AML-193 (cell line): Measurements from ENCODE around the gene SLC10A1.
"Not testable (repeated sequence)": the region's sequence is repeated elsewhere in the genome, so short reads cannot be mapped to it uniquely, and the experiment has no call there.

Experiments used
- DNase-seq, 2 experiments: peaks; one replicate each; lab custom pipeline; 2025; lab: John Stamatoyannopoulos, UW

SLC10A1 gene

GRCh38 chr14:69769623-69770022 lies 27.4 kb downstream of the SLC10A1 start:
- no peak for DNase-seq

DNA sequence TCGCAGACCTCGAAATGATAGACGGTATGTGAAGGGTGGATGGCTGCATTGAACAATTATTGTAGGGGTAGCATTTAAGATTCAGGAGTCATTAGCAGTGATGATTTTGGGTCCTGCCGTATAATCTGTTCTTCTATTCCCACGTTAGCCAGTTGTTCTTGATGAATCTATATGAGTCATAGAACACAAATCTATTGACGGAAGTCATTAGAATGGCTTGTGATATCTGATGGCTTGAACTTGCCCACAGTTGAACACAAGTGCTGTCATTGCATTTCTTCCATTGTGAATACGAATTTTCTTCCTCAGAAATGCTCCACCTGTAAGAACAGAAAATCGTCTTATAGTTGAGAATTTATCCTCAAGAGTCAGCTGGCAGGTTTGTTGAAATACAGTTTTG lies 28.2 kb downstream of the SLC10A1 start:
- no peak for DNase-seq

DNA sequence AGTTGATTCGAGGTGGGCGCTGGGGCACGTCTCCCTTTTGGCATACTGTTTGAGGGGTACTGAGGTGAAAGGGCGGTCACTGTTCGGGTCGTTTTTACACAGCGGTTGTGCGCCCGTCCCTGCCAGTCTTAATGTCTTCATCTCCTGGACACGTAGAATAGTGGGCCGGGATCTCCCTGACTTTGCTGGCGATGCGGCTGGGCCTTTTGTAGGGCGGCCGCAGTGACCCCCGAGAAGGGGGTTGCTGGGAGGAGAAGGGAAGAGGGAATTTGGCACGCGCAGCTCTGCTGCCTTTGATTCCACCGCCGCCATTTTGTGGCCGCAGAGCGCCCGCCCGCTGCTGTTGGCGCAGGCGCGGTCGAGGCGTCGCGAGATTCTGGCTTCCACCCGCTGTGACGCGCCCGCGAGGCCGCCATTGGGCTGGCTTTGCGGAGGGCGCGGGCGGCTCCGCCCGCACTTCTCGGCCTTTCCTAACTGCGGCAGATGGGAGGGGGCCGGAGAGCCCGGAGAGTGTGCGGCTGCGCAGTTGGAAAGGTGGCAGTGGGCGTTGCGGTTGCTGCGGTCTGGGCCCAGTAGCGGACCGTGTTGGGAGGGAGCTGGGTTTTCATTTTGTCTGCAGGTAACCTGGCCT lies 29.6 kb downstream of the SLC10A1 start:
- DNase-seq = peak; percentile 79

- peak; percentile 85 to 90 for DNase-seq
Observed at GRCh38 chr14:69766984-69767368, 30.1 kb downstream of the SLC10A1 start, which contains the start of gene SRSF5. Gene SRSF5, plus strand, starts transcription at chr14:69767142. Its CDS starts 1,015 bp downstream, at chr14:69768157.

DNA sequence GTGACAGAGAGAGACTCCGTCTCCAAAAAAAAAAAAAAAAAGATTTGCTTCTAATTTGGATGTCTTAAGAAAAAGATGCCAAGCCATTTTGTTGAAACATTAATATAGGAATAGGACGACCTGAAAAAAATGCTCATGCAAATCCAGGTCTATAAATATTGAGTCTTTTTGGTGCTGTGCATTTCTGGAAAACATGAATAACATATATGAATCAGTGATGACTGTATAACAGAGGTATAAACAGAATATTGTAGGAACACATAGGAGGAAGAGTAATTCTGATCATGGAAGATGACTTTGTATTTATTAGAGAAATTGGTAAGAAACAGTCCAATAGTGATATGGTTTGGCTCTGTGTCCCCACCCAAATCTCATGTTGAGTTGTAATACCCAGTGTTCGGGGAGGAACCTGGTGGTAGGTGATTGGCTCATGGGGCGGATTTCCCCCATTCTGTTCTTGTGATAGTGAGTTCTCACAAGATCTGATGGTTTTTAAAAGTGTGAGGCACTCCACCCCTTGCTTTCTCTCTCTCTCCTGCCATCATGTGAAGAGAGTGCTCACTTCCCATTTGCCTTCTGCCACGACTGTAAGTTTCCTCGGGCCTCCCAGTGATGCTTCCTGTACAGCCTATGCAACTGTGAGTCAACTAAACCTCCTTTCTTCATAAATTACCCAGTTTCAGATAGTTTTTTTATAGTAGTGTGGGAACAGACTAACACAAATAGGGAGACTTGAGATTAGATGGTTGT lies 33.1 kb downstream of the SLC10A1 start:
- DNase-seq = no peak

DNA sequence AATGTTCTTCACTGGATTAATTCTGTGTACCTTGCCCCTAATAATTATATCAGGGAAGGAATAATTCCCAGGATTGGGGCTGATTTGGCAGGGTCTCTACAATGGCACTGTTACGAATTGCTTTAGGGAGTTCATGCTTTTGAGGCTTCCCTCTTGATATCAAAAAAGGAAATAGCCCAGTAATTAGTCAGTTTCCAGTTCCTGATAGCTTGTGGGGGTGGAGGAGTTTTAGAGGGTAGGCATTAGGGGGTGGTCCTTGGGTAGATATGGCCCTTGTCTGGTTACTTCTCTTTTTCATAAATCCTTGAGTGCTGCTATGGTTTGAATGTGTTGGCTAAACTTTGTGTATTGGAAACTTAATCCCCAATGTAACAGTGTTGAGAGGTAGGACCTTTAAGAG lies 36.2 kb downstream of the SLC10A1 start:
- DNase-seq = no peak

- DNase-seq = no peak
Observed at GRCh38 chr14:69756298-69756697, 40.7 kb downstream of the SLC10A1 start.

GRCh38 chr14:69755784-69756183 lies 41.3 kb downstream of the SLC10A1 start:
- no peak for DNase-seq

DNA sequence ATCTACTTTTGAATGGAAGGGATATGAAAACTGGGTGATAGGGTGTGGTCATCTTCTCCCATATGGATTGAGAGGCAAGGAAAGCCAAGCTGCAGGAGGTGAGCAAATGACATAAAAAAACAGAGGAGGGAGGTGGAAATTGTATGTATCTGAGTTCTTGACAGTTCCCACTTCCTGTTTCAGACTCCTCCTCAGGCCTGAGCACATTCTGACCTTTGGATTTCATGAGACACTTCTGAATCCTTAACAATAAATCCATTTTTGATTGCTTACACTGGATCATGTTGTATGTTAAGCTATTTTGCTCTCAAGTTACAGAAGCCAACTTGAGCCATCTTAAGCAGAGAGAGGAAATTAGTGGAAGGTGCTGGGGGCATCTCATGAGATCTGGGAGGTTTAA lies 41.7 kb downstream of the SLC10A1 start:
- DNase-seq = no peak

- no peak for DNase-seq
Observed at GRCh38 chr14:69754487-69754886, 42.6 kb downstream of the SLC10A1 start.

DNA sequence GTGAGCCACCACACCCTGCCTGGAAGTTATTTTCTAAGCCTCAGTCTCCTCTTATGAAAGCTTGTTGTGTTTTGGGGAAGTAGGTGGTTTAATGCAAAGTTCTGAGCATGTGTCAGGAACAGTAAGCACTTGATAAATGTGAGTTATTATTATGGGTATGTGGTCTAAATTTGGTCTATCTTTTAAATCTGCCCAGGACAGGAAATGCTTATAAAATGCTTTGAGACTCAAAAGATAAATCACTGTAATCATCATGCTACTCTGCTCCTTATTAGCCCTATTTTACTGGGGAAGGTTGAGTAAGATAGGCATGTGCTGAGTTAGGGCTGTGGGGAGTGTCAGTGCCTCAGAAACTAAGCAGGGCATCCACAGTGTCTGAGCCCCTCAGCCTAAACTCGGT lies 43.2 kb downstream of the SLC10A1 start:
- DNase-seq = no peak

DNA sequence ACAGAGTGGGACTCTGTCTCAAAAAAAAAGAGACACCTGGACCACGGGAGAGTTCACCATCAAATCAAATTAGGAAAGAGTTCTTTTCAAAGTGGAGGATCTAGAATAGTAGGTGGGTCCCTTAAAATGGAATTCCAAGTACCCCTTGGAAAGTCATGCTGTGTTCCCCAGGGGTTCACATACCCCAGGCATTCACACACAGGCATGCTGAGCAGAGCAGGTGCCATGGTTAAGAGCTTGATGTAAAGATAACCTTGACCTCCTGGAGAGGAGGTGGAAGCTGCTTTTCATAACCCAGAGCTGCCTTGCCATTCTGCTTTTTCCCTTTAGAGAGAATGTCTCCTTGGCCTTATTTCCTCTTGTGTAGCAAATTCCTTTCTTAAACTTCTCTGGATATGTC lies 44.3 kb downstream of the SLC10A1 start:
- no peak for DNase-seq

GRCh38 chr14:69750495-69750894 lies 46.5 kb downstream of the SLC10A1 start:
- no peak for DNase-seq

DNA sequence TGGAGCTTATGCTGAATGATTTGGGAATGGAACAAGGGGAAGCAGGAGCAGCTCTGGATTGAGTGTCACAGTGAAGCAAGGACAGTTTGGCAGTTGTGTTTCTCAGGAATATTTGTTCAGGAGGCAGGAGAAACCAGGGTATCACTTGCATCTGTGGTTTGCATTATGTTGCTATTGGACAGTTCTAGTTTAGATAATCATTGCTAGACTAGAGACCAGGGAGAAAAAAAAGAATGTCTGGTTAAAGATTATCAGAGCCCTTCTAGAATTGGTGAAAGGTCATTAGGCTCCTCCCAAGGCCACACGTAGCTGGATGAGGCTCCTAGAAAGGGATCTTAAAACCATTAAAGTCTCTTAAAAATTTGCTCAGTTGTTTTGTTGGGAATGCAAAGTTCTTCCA lies 47.1 kb downstream of the SLC10A1 start:
- DNase-seq = no peak

DNA sequence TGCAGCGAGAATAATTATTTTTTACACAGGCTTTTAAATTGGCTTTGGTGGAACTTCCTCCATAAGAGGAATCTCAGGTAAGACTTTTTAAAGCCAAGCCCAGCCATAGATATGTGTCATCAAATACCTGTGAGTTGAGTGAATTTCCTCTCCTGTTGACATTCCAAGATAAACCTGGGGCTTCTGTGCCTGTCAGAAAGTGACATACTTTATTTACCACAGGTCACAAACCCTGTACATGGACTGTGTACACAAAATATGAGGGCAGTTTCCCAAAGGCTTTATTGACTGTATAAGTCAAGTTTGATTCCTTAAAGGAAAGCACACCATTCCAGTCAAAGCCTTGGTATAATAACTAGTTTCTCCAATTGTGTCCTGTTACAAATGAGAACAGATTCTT lies 56.0 kb downstream of the SLC10A1 start:
- no peak for DNase-seq

DNA sequence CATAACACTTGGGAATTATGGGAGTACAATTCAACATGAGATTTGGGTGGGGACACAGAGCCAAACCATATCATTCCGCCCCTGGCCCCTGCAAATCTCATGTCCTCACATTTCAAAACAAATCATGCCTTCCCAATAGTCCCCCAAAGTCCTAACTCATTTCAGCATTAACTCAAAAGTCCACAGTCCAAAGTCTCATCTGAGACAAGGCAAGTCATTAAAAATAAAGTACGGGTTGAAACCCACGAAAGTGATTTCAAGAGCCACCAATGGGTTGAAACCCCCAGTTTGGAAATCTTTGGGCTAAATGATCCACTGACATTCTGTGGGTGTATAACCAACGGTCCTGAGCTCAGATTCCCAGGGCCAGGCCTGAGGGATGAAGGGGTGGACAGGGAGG lies 60.6 kb downstream of the SLC10A1 start:
- DNase-seq = not testable (repeated sequence)

- DNase-seq = not testable (repeated sequence)
Observed at GRCh38 chr14:69731919-69732598, 65.0 kb downstream of the SLC10A1 start.

DNA sequence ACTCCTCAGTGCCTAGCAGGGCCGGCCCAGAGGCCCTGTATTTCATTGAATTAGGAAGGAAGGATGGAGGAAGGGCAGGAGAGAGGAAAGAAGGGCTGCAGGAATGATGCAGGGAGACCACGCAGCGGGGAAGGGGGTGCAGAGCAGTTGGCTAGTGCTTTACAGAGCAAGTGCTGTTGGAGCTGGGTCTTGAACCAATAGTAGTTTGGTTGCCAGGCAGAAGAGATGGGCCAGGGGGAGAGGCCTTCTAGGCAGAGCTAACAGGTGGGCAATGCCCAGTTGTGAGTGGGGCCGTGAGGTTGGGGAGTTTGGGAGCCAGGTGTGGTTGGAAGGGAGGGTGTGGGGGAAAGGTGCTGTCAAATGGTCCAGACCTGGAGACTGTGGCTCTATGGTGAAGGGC lies 69.2 kb downstream of the SLC10A1 start:
- no peak for DNase-seq

DNA sequence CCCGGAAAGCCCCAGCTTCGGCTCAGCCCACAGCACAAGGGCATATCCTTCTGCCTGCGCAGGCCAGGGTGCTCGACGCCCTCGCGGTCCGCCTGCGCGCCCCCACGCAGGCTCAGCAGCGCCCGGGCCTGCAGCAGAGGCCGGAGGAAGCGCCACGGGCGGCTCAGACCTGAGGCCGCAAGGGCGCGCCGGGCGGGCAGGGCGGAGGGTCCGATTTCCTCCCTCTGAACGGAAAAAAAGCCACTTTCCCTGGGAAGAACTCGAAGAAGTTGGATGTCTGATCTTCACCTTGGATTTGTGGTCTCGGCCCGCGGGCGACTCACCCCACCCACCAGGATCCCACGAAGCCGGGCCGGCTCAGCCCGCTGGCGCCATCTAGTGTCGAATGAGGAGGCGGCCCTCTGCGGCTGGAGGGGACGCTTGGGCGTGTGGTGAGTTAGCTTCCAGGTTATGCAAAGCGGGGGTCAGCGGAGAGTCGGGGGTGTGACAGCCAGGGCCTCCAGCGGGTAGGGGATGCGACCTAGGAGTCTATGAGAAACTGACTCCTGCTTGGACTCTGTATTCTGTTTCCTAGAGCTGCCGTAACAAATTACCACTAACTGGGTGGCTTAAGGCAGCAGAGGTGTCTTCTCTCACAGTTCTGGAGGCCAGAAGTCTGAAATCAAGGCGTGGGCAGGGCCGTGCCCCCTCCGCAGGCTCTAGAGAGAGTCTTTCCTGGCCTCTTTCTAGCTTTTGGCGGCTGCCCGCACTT lies 70.1 kb downstream of the SLC10A1 start:
- peak; percentile 49 to 51 for DNase-seq
